GM18507 (cell line): ENCODE results near the gene SLC2A9.
A peak's percentile ranks its signal among the peaks of the same experiment; 100 is the strongest.

Experiments used
- DNase-seq: peaks from one replicate; pipeline ENCODE4 v3.0.0; 2011; ENCODE audit warnings: low read depth; ENCODE audit not compliant: insufficient read length; ENCODE audit errors: extremely low spot score
- FAIRE-seq: peaks from 2 replicates; lab custom pipeline; 2011; peaks lifted over from hg19 to GRCh38; lab: Jason Lieb, UNC

SLC2A9 gene

DNA sequence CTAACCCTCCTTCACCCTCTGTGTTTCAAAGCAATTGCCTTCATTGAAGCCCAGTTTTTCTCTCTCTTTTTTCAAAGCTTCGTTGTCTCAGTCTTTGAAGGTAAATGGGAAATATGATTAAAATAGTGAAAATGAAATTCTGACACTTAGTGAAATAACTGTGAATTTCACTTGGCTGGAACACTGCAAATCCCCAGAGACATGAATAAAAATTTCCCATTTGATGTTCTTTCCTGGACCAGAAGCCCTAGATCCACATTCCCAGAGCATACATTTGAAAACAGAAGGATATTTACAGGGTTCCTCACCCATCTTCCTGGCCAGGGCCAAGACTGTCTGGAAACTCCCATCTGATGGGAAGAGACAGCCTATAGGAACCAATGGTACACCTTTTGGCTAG is 45.0 kb downstream of the SLC2A9 start:
- DNase-seq (no peak), FAIRE-seq (no peak)

DNA sequence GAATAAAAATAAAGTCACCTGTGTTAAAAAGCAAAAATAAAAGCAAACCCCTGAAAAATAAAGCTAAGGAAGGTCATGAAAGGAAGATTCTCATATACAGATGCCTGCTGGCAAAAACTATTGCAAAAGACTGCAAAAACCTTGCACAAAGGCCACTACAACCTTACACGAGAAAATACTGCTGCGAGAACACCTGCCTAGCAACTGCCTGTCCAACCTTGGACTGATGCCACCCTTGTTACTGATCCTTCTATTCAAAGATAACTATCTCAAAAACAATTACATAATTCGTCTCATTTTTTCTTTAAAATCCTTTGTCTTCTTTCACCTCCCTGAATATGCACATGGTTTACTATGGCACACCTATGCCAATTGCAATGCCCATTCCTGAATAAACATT is 49.6 kb downstream of the SLC2A9 start:
- peak; percentile 48 for FAIRE-seq
- no peak for DNase-seq

DNA sequence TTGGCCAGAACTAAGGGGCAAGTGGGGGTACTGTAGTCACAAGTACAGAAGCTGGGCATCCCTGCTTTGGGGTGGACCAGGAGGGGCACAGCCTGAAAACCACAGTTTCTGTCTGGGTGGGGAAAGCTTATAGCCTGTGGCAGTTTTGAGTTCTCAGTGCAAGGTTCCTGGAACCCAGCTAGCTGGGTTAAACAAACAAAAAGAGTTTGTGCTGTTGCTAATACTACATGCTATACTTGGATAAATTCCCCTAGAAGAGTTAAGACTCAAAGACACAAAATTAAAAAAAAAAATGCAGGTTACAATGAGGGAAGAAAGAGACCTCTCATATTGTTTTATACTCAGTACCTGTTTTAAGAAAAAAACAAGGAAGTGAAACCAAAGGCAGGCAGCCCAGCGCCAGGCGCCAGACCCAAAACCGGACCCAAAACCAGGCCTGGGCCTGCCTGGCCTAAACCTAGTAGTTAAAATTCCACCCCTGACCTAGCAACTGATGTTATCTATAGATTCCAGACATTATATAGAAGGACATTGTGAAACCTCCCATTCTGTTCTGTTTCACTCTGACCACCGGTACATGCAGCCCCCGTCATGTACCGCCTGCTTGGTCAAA is 50.8 kb downstream of the SLC2A9 start:
- FAIRE-seq: peak; percentile 94
- DNase-seq: no peak

DNA sequence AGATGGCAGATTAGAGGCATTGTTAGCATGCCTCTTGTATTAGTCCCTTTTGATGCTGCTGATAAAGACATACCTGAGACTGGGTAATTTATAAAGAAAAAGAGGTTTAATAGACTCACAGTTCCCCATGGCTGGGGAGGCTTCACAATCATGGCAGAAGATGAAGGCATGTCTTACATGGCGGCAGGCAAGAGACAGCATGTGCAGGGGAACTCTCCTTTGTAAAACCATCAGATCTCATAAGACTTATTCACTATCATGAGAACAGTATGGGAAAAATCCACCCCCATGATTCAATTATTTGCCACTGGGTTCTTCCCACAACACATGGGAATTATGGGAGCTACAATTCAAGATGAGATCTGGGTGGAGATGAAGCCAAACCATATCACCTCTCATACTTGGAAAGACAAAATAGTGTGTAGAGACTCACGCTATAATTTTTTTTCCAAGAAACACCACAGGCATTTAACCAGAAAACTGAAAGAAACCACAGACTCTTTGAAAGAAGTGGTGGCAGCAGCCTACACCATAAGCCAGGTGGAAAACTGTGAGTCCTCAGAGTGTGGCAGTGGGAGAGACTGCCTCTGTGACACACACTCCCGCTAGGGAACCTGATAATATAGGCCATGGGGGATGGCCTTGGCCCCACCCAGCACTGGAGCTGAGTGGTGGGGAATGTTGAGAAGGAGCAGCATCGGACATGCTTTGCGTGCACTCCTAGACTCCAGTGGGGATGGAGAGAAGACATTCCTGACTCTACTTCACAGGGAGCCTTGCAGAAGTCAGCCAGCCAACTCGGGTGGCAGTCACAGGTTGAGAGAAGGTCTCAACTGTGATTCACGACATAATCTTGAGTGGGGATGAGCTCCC is 51.5 kb downstream of the SLC2A9 start:
- DNase-seq (no peak), FAIRE-seq (peak; percentile 45)

DNA sequence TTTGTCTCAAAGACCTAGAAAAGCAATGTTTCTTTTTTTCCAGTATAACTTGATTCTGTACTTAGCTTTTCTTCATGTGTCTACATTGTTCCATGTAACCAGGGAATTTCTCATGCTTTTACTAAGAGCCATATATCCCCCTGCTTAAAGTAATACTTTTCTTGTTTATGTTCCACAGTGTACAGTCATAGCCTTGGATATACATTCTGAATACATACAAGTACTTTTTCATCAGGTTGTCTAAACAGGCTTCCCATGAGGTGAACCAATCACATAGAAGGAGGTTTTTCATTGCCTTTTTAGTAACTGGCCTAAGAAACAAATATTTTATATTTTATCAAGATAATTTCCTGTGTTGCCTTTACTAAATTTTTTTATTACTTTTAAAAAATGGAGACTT is 52.8 kb downstream of the SLC2A9 start:
- DNase-seq (no peak), FAIRE-seq (peak; percentile 60)

DNA sequence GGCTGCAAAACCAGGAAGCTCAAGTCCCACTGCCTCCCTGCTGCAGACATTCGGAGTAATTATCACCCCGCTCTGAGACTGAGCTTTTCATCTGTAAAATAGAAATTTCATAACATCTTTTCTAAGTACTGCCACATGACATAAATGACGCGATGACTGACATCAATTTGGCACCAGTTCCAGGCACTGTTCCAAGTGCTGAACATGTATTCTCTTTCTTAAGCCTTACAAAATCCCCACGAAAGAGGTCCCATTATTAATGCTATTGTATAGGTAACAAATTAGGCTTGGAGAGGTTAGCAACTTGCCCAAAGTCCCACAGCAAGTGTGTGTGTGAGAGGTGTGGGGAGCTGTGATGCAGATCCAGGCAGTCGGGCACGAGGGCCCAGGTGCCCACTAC is 56.4 kb downstream of the SLC2A9 start:
- FAIRE-seq (no peak), DNase-seq (no peak)

DNA sequence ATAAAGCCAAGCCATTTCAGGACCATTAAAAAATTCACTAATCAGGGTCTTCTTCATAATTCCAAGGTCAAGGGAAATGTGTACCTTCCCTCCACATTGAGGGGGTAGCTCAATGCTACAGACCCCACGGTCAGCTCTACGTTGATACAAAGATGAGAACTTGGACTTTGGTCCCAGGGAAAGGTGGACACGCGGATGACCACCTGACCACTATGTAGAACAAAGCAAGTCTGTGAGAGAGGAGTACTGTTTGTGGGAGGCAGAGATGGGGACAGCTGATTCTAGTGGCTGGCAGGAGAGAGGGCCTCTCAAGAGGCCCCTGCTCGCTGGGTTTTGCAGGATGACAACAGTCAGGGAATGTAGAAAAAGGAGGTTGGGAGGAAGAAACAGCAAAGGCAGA is 58.0 kb downstream of the SLC2A9 start:
- FAIRE-seq (no peak), DNase-seq (no peak)

DNA sequence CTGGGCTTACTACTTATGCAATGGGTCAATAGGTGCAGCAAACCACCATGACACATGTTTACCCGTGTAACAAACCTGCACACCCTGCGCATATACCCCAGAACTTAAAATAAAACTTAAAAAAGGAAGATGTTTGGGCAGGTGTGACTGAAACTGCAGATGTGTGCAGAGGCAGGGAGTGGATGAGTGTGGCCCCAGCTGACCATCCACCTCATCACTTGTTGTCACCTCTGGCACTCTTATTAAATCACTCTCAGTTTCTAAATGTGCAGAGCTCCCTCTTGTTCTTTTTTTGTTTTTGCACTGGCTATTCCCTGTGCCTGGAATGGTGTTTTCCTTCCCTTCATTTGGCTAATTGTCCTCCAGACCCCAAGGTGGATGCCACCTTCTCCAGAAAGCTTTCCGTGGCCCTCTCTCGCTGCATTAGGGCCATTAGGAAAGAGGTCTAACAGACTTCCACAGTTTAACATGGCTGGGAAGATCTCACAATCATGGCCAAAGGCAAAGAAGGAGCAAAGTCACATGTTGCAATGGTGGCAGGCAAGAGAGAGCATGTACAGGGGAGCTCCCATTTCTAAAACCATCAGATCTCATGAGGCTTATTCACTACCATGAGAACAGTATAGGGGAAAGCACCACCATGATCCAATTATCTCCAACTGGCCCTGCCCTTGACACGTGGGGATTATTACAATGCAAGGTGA is 58.5 kb downstream of the SLC2A9 start:
- no peak for DNase-seq
- FAIRE-seq: peak; percentile 24

DNA sequence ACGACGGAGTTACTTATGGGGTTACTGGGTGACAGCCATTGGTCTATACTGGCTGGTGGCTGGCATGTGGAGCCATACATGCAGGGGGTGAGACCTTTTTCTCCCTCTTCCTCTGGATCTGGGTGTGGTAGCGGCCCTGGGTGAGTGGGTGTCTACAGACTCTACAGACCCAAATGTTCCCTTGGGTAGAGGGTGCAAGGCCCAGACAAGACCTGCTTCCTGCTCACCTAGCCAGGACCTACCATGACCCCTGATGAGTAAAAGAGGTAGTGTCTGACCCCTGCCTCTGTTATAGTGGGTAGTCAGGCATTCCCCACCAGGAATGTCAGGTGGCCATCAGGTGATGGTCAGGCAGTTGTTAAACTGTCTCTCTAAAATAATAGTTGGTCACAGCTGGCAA is 66.8 kb downstream of the SLC2A9 start:
- no peak for FAIRE-seq
- DNase-seq: no peak

DNA sequence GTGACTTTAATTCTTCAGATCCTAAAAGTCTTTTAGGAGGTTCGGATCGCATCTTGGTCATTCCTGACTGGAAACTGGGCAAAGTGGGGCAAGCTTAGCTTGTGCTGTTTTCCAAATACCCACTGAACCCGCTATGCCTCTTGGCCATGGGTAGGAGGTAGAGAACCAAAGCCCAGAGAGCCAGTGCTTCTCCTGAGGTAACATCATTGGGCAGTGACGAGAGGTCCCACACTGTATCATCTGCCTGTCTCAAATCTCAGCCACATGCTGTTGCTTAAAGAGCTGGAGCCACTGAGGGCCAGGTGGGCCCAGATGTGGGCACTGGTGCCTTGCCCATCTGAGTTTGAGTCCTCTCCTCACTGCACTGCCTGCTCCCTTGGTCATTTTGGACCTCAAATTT is 68.2 kb downstream of the SLC2A9 start:
- no peak for DNase-seq
- FAIRE-seq: no peak

DNA sequence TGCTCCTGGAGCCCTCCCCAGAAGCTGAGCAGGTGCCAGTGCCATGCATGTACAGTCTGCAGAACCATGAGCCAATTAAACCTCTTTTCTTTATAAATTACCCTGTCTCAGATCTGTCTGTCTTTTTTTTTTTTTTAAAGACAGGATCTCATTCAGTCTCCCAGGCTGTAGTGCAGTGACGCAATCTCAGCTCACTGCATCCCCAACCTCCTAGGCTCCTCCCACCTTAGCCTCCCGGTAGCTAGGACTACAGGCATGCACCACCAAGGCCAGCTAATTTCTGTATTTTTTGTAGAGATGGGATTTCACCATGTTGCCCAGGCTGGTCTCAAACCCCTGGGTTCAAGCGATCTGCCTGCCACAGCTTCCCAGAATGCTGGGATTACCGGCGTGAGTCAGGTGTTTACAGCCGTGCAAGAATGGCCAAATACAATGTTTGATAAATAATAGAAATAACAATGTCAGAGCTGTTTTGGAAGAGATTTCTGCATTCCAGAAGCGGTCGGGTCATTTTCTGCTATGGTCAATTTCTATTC is 68.8 kb downstream of the SLC2A9 start:
- FAIRE-seq (no peak), DNase-seq (no peak)

DNA sequence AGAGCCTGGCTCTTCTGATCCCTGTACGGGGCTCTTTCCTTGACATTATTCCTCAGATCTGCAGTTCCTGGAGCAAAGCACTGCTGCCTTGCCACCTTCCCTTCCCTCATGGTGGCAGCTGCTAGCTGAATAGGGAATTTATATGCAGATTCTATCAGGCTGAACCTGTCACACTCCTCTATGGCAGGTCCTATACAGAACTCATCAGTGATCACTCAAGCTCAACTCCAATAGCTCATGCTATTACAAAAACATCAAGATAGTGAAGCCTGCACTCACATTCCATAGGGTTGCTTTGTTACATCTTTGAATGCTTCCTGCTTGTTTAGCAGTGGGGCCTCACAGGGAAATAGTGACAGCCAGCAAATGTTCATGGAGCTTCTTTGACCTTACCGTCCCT is 71.7 kb downstream of the SLC2A9 start:
- no peak for FAIRE-seq
- DNase-seq: no peak

DNA sequence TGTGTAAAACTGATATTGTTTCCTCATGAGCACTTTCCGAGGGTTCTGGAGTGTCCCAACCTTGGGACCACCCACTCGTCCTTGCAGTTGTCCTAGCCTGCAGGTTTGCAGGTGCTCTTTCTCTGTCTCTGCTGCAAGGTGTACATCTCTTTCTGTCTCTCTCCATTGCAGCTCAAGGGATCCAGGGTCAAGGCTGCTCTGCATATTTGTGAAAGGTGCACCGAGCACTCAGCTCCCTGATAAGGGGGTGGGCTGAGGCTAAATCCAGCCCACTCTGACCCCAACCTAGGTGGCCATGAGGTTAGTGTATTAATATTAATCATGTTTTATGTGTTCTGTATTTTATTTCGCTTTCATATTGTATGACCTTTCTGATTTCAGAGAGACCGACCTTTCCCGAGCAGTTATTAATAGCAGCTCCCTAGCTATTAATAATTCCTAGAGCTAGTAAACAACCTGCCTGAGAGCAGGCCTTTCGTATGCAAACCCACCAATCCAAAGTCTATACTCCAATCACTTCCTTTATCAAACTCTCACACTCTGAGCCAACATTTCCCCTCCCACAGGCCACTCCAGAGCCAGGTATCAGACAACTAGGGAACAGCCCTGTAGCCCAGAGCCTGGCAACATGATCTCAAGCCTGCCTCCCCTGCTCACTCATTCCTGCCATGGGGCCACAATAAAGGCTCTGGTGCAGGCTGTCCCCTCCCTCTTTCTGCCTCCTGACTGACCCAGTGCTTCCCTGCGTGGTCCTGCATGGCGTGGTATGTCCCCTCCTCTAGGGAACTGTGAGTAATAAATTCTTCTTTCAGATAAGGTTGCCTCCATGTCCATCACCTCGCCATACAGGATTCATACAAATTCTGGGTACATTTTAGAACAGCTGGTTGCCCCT is 73.9 kb downstream of the SLC2A9 start:
- no peak for FAIRE-seq
- no peak for DNase-seq

DNA sequence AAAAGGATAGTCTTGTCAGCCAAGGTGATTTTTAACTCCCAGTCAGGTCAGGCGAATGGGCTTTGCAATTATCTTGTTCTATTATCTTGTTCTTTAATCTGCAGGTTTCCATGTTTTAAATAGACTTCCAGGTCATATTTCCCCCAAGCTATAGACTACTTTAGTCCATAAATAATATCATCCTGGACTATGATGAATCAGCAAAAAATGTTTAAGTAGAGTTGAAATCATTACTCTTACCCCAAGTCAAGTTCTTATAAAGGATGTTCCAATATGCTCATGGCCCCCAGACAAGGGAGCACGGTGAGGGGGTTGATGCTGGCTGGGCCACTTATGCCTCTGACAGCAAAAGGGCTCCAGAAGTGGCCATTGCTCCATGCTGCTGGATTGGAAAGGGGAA is 75.1 kb downstream of the SLC2A9 start:
- FAIRE-seq: no peak
- no peak for DNase-seq

DNA sequence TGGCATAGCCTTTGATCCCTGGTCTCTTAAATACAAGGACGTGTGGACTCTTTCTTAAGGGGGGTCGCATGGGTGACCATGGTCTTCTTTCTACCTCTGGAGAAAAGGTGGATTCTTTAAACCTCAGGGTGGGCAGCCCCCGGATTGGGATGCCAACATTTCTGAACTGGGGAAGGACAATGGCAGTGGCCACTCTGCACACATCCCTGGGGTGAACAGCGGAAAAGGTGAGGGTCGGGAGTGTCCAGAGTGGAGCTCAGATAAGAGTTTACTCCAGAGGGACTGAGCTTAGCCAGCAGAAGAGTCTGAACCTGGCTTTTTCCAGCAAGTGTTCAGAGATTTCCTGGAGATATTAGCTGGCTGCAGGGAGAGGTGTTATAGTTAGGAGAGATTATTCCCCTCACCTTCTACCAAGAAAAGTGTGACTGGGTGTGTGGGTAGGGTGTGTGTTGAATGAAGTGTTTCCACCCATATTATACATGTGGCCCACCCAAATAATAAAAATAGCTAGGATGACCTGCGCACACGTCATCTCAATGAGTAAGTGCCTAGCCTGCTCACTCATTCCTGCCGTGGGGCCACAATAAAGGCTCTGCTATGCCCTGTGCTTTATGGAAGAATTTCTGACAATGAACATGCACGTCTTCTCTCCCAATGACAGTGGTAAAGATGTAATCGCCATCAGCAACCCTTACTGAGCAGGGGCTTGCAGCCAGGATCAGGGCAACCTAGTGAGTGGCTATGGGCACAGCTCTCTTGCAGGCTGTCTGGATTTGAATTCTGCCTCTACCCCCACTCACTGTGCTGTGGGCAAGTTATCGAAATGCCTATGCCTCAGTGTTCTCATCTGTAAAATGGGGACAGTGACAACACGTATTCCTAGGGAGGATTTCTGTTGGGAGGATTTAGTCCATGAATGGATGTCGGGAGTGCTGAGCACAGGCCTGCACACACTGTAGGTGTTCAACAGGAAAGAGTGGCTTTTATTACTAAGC is 76.6 kb downstream of the SLC2A9 start:
- FAIRE-seq (no peak), DNase-seq (no peak)

DNA sequence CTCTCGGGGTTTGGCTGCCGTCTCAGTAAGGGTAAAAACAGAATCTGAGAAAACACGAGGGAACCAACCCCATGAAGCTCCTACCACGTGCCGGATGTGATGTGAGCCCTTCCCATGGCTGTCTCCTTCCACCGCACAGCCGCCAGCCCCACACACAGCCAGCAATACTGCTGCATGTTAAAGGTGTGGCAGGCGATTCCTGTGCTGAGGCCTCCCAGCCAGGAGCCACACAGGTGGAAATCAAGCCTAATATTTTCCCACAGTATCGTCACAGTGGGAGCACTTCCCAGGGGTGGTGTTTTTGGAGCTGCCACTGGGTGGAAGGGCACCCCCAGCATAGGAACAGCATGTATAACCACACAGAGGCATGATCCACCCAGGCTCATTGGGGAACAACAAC is 77.5 kb downstream of the SLC2A9 start:
- FAIRE-seq (no peak), DNase-seq (no peak)

DNA sequence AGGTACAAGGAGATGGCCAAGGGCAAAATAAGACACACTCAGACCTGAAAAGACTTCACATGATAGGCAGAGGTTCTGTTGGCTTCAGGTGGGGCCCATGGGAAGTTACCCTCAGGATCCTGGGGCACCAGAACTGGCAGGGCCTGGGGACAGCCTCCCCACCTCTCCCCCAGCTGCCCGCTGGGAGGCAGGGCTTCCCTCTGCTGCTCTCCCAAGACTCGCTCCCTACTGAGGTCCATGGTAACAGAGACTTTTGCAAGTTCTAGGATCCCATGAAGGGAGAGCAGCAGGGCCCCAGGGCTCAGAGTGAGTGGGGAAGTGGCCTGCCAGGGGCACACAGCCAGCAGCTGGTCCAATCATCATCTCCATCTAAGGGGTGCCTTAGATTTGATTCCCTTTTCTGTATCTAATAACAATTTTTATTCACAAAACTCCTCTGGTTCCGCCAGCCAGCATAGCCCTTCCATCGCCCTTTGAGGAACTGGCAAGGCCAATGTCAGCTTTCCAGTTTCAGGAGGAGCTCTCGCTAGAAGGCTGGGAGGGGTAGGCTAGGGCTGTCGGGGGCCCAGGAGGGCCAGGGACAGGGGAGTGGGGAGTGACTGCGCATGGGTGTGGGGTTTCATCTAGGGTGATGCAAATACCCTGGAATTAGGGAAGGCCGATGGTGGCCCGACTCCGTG is 78.2 kb downstream of the SLC2A9 start:
- DNase-seq (no peak), FAIRE-seq (no peak)

DNA sequence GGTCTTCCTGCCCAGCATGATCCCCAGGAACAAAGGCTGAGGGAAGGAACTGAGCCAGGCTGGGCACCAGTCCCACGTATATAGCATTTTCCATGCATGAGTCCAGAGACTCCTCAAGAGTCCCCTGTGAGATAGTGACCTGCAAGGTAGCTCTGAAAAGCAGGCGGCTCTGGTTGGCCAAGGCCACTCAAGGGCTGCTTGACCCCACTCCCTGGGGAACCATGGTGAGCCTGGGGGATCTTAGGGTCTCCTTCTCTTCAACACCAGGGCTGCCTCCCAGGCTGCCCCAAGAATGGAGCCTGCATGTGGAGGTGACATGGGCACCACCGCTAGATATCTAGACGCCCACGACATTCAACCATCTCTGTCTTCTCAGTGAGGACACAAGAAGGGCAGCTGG is 79.2 kb downstream of the SLC2A9 start:
- DNase-seq (no peak), FAIRE-seq (no peak)
